Smooth muscle cell (in vitro differentiated cells): ENCODE results near the gene MATCAP1. TPM values are rescaled to one million over a fixed set of nuclear protein-coding genes. Genes with fewer than 3 reads are reported as not detected.

Experiments
- DNase-seq: peaks from one replicate; lab custom pipeline; 2025; ENCODE audit not compliant: unreplicated experiment; lab: John Stamatoyannopoulos, UW
- H2AFZ ChIP-seq: fragments of 200-600 bp; sonication (generic); 2 replicates; pipeline ENCODE4 v1.6.0; 2016; ENCODE audit warnings: antibody characterized with exemption, low read depth, mild to moderate bottlenecking
- H3F3A ChIP-seq: fragments of 200-600 bp; sonication (generic); 2 replicates; pipeline ENCODE4 v1.6.0; 2017; ENCODE audit warnings: antibody characterized with exemption, low read depth
- H3K27ac ChIP-seq: fragments of 200-600 bp; sonication (generic); 2 replicates; pipeline ENCODE4 v1.5.1; 2016; ENCODE audit warnings: low read depth, mild to moderate bottlenecking
- H3K27me3 ChIP-seq: fragments of 200-600 bp; sonication (generic); 2 replicates; pipeline ENCODE4 v1.6.1; 2016; ENCODE audit warnings: low read depth, mild to moderate bottlenecking
- H3K36me3 ChIP-seq: fragments of 200-600 bp; sonication (generic); 2 replicates; pipeline ENCODE4 v1.5.1; 2016; ENCODE audit warnings: low read depth
- H3K4me1 ChIP-seq: fragments of 200-600 bp; sonication (generic); 2 replicates; pipeline ENCODE4 v1.5.1; 2016; ENCODE audit warnings: low read depth
- H3K4me2 ChIP-seq: fragments of 200-600 bp; sonication (generic); 2 replicates; pipeline ENCODE4 v1.6.0; 2016; ENCODE audit warnings: mild to moderate bottlenecking
- H3K4me3 ChIP-seq: fragments of 200-600 bp; sonication (generic); 2 replicates; pipeline ENCODE4 v1.5.1; 2016; ENCODE audit warnings: mild to moderate bottlenecking
- H3K79me2 ChIP-seq: fragments of 200-600 bp; sonication (generic); 2 replicates; pipeline ENCODE4 v1.6.0; 2016; ENCODE audit warnings: low read depth, mild to moderate bottlenecking
- H3K9ac ChIP-seq: fragments of 200-600 bp; sonication (generic); 2 replicates; pipeline ENCODE4 v1.6.0; 2016; ENCODE audit warnings: low read depth
- H3K9me3 ChIP-seq: fragments of 200-600 bp; sonication (generic); replicated peaks from 2 replicates; pipeline ENCODE4 v1.5.1; 2016; ENCODE audit warnings: low read depth
- H4K20me1 ChIP-seq: fragments of 200-600 bp; sonication (generic); 2 replicates; pipeline ENCODE4 v1.6.0; 2016; ENCODE audit warnings: low read depth
- CTCF ChIP-seq: fragments of 200-600 bp; sonication (generic); IDR thresholded peaks from 2 replicates; pipeline ENCODE4 v1.5.1; 2017; ENCODE audit warnings: borderline replicate concordance, mild to moderate bottlenecking, antibody characterized with exemption; ENCODE audit not compliant: insufficient read depth, poor library complexity, severe bottlenecking
- WGBS: methylation state at CpG from one replicate; pipeline ENCODE4 v1.1.7; 2016; ENCODE audit warnings: low lambda C conversion rate; 5-methylcytosine and 5-hydroxymethylcytosine counted together
- polyA plus RNA-seq: library from polyadenylated mRNA; unstranded; fragments of >200 nt; fragmentation: Nextera tagmentation; extraction: Ambion mirVana; gene quantifications from 2 replicates; pipeline ENCODE4 v1.2.1, GENCODE V29; 2016
- total RNA-seq: library from RNA; depleted of rRNA; stranded (reverse); fragments of >200 nt; gene quantifications from 2 replicates; pipeline ENCODE4 v1.2.3, GENCODE V29; 2014

MATCAP1 gene
- total and polyA plus RNA-seq, 2 experiments from 2014 or later, result 24.0 to 24.7 TPM

GRCh38 chr16:67196881-67197280, 13.1 kb upstream of the MATCAP1 start:
- Histone ChIP-seq H4K20me1 (peaks cover 49% of the 10 kb centered on the region), H3K9ac (no peak overlapping the region), H3K9me3 (no peaks in the 10 kb centered on the region), H3K4me3 (no peak overlapping the region), H3K27me3 (no peaks in the 10 kb centered on the region), H3K4me1 (peaks cover 12% of the 10 kb centered on the region), H3K36me3 (no peaks in the 10 kb centered on the region), H3K27ac (no peak overlapping the region), H2AFZ (no peak overlapping the region), H3K4me2 (no peak overlapping the region), H3F3A (peaks cover 7% of the 10 kb centered on the region), H3K79me2 (peaks cover 24% of the 10 kb centered on the region)
- TF ChIP-seq CTCF, result no peak
- DNase-seq, result no peak
- 100% methylated on average over 1 of the region's 1 CpG for WGBS

- H3F3A ChIP-seq, result peaks cover 7% of the 10 kb centered on the region
- peaks cover 49% of the 10 kb centered on the region for H4K20me1 ChIP-seq
- TF ChIP-seq CTCF, result no peak
- H3K36me3 ChIP-seq, result no peaks in the 10 kb centered on the region
- H2AFZ ChIP-seq, result no peak overlapping the region
- no peak overlapping the region for H3K4me3 ChIP-seq
- H3K79me2 ChIP-seq, result peaks cover 27% of the 10 kb centered on the region
- no peaks in the 10 kb centered on the region for H3K9me3 ChIP-seq
- no peak overlapping the region for H3K27ac ChIP-seq
- no peak for DNase-seq
- H3K4me2 ChIP-seq, result no peak overlapping the region
- WGBS, result 89% methylated on average over 5 of the region's 5 CpGs
- no peaks in the 10 kb centered on the region for H3K27me3 ChIP-seq
- H3K9ac ChIP-seq, result no peak overlapping the region
- peaks cover 18% of the 10 kb centered on the region for H3K4me1 ChIP-seq
Measured at GRCh38 chr16:67195676-67196075, 11.9 kb upstream of the MATCAP1 start.

- no peak overlapping the region for H3K4me3 ChIP-seq
- H3K4me1 ChIP-seq, result peaks cover 18% of the 10 kb centered on the region
- H3K9me3 ChIP-seq, result no peaks in the 10 kb centered on the region
- H3K27me3 ChIP-seq, result no peaks in the 10 kb centered on the region
- no peak for DNase-seq
- no peak overlapping the region for H2AFZ ChIP-seq
- H3K79me2 ChIP-seq, result peaks cover 27% of the 10 kb centered on the region
- H3F3A ChIP-seq, result peaks cover 7% of the 10 kb centered on the region
- H3K9ac ChIP-seq, result no peak overlapping the region
- H4K20me1 ChIP-seq, result peaks cover 49% of the 10 kb centered on the region
- 97% methylated on average over 6 of the region's 6 CpGs for WGBS
- no peak for TF ChIP-seq CTCF
- H3K27ac ChIP-seq, result no peak overlapping the region
- no peak overlapping the region for H3K4me2 ChIP-seq
- H3K36me3 ChIP-seq, result no peaks in the 10 kb centered on the region
Measured at GRCh38 chr16:67194260-67194659, 10.5 kb upstream of the MATCAP1 start.

- Histone ChIP-seq H2AFZ (no peak overlapping the region), H3K9ac (no peak overlapping the region), H3K36me3 (no peaks in the 10 kb centered on the region), H3K4me1 (peaks cover 18% of the 10 kb centered on the region), H3K79me2 (peaks cover 27% of the 10 kb centered on the region), H3K27ac (no peak overlapping the region), H3K27me3 (no peaks in the 10 kb centered on the region), H4K20me1 (peaks cover 46% of the 10 kb centered on the region), H3K4me2 (peak overlapping the region; percentile 100), H3K9me3 (no peaks in the 10 kb centered on the region), H3F3A (peaks cover 7% of the 10 kb centered on the region), H3K4me3 (peak overlapping the region; percentile 94)
- TF ChIP-seq CTCF, result no peak
- no peak for DNase-seq
Measured at GRCh38 chr16:67193536-67193935, 9.8 kb upstream of the MATCAP1 start.
